ENCODE data around the gene NFIC.
A peak's percentile ranks its signal among the peaks of the same experiment; 100 is the strongest.

- TF ChIP-seq SP1 (IDR thresholded peaks at IDR 0.05) (peak; percentile 51), HNF4A (conservative IDR thresholded peaks at IDR 0.05) (peak in 1 of 2 donors; percentile 14), MAX (IDR thresholded peaks at IDR 0.05) (peak; percentile 61), CTCF (IDR thresholded peaks at IDR 0.05; ENCODE audit: low read depth, low read length, missing input control) (no peak), RXRA (IDR thresholded peaks at IDR 0.05) (peak; percentile 80 to 84), YY1 (IDR thresholded peaks at IDR 0.05) (peak; percentile 37), GABPA (IDR thresholded peaks at IDR 0.05 in 1 of 2, conservative IDR thresholded peaks at IDR 0.05 in 1 of 2) (no peak), JUND (IDR thresholded peaks at IDR 0.05) (no peak), RAD21 (IDR thresholded peaks at IDR 0.05) (peak; percentile 9 to 45), REST (IDR thresholded peaks at IDR 0.05) (no peak), FOXA1 (IDR thresholded peaks at IDR 0.05) (no peak), EGR1 (IDR thresholded peaks at IDR 0.05; ENCODE audit: low read depth in 2 of 2) (no peak)
These were observed 31.9 kb downstream of the NFIC start for GRCh38 chr19:3398114-3398899.
